GM10248 (cell line): ENCODE measurements around the gene PAPSS2.

Source experiments
- CTCF ChIA-PET: fragments of 300-600 bp; sonication (Branson Sonifier 250); formaldehyde crosslinking; extraction: SDS; loops from one replicate; lab custom pipeline; 2021; ENCODE audit warnings: antibody characterized with exemption; lab: Yijun Ruan, JAX
- POLR2A ChIA-PET: fragments of 350-650 bp; sonication (Branson Sonifier 250); formaldehyde crosslinking; extraction: SDS; loops from one replicate; lab custom pipeline; 2020; ENCODE audit warnings: antibody characterized with exemption; lab: Yijun Ruan, JAX
- DNase-seq: peaks from one replicate; pipeline ENCODE4 v3.0.0; 2012; ENCODE audit errors: extremely low spot score
- CTCF ChIP-seq: IDR thresholded peaks from 2 replicates; pipeline ENCODE4 v1.5.1; 2012; ENCODE audit warnings: mild to moderate bottlenecking, low read depth; ENCODE audit errors: extremely low read depth, missing control alignments, control extremely low read depth

PAPSS2 gene

GRCh38 chr10:87671139-87671815, 11.6 kb downstream of the PAPSS2 start:
- ChIA-PET CTCF (interaction anchor here (0.9 kb wide), 2 partner anchors 13 to 31 kb away, joined by 3 to 5 read pairs; no protein-coding TSS in a partner anchor), POLR2A (no interaction called here)
- TF ChIP-seq CTCF, result no peak
- no peak for DNase-seq

GRCh38 chr10:87672551-87672950, 12.9 kb downstream of the PAPSS2 start:
- no peak for TF ChIP-seq CTCF
- POLR2A ChIA-PET, result no interaction called here
- no peak for DNase-seq
- CTCF ChIA-PET, result interaction anchor here (0.8 to 1.5 kb wide), 2 partner anchors 12 to 15 kb away, joined by 3 to 7 read pairs; no protein-coding TSS in a partner anchor

- DNase-seq, result no peak
- ChIA-PET POLR2A (no interaction called here), CTCF (interaction anchor here (1.2 kb wide), 1 partner anchor 60 kb away, joined by 3 read pairs; no protein-coding TSS in a partner anchor)
- TF ChIP-seq CTCF, result no peak
Measured at GRCh38 chr10:87674943-87675342, 15.3 kb downstream of the PAPSS2 start.

GRCh38 chr10:87675396-87676376, 16.0 kb downstream of the PAPSS2 start:
- ChIA-PET POLR2A (interaction anchor here (0.7 kb wide), 1 partner anchor 85 kb away, joined by 3 read pairs; no protein-coding TSS in a partner anchor), CTCF (interaction anchor here (0.8 to 1.3 kb wide), 6 partner anchors 7 to 59 kb away, joined by 3 read pairs; no protein-coding TSS in a partner anchor)

GRCh38 chr10:87677595-87677994, 17.9 kb downstream of the PAPSS2 start:
- CTCF ChIA-PET, result interaction anchor here (1.1 kb wide), 1 partner anchor 52 kb away, joined by 3 read pairs; no protein-coding TSS in a partner anchor
- no peak for TF ChIP-seq CTCF
- POLR2A ChIA-PET, result no interaction called here

More at GRCh38 chr10:87675396-87676376, 16.0 kb downstream of the PAPSS2 start:
- TF ChIP-seq CTCF, result no peak
- DNase-seq, result no peak

GRCh38 chr10:87678302-87678701, 18.6 kb downstream of the PAPSS2 start:
- TF ChIP-seq CTCF, result no peak
- no peak for DNase-seq
- ChIA-PET POLR2A (no interaction called here), CTCF (no interaction called here)

More at GRCh38 chr10:87677595-87677994, 17.9 kb downstream of the PAPSS2 start:
- DNase-seq, result no peak
